WERI-Rb-1 (cell line): ENCODE results near the gene DAP.

Experiments
- DNase-seq: peaks from one replicate; pipeline ENCODE4 v3.0.0-alpha.2; 2020
- H3K27ac ChIP-seq: fragments of 250-450 bp; sonication (Bioruptor Pico); 2 replicates; pipeline ENCODE4 v1.5.1; 2020; ENCODE audit warnings: mild to moderate bottlenecking, moderate library complexity
- H3K27me3 ChIP-seq: fragments of 250-450 bp; sonication (Bioruptor Pico); 2 replicates; pipeline ENCODE4 v1.5.1; 2021; ENCODE audit warnings: mild to moderate bottlenecking, low read depth, moderate library complexity; ENCODE audit not compliant: insufficient read depth, severe bottlenecking
- H3K36me3 ChIP-seq: fragments of 250-450 bp; sonication (Bioruptor Pico); 2 replicates; pipeline ENCODE4 v1.5.1; 2020; ENCODE audit warnings: mild to moderate bottlenecking, moderate library complexity
- H3K4me3 ChIP-seq: 2 replicates; pipeline ENCODE4 v1.5.1; 2011; ENCODE audit warnings: low read depth, mild to moderate bottlenecking, control low read depth, low read length
- H3K9me3 ChIP-seq: fragments of 250-450 bp; sonication (Bioruptor Pico); 2 replicates; pipeline ENCODE4 v1.5.1; 2021; ENCODE audit warnings: mild to moderate bottlenecking, moderate library complexity; ENCODE audit not compliant: severe bottlenecking
- TF ChIP-seq, protein P1 (sequence below): IDR thresholded peaks from 2 replicates; pipeline ENCODE4 v1.5.1; 2011; ENCODE audit warnings: low read depth, mild to moderate bottlenecking, control low read depth, inconsistent platforms, low read length

The DAP gene

GRCh38 chr5:10700516-10700915, 60.5 kb downstream of the DAP start:
- no peak for DNase-seq
- no peaks in the 10 kb centered on the region for H3K9me3 ChIP-seq
- 0 out of 2 replicates have a peak, but pooled peaks cover 3% of the 10 kb centered on the region for H3K36me3 ChIP-seq
- TF ChIP-seq, protein P1, sequence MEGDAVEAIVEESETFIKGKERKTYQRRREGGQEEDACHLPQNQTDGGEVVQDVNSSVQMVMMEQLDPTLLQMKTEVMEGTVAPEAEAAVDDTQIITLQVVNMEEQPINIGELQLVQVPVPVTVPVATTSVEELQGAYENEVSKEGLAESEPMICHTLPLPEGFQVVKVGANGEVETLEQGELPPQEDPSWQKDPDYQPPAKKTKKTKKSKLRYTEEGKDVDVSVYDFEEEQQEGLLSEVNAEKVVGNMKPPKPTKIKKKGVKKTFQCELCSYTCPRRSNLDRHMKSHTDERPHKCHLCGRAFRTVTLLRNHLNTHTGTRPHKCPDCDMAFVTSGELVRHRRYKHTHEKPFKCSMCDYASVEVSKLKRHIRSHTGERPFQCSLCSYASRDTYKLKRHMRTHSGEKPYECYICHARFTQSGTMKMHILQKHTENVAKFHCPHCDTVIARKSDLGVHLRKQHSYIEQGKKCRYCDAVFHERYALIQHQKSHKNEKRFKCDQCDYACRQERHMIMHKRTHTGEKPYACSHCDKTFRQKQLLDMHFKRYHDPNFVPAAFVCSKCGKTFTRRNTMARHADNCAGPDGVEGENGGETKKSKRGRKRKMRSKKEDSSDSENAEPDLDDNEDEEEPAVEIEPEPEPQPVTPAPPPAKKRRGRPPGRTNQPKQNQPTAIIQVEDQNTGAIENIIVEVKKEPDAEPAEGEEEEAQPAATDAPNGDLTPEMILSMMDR = no peak
- H3K27ac ChIP-seq = no peak overlapping the region
- no peak overlapping the region for H3K4me3 ChIP-seq
- no peaks in the 10 kb centered on the region for H3K27me3 ChIP-seq

- Histone ChIP-seq H3K27ac (no peak overlapping the region), H3K36me3 (0 out of 2 replicates have a peak, but pooled peaks cover 3% of the 10 kb centered on the region), H3K9me3 (no peaks in the 10 kb centered on the region), H3K27me3 (no peaks in the 10 kb centered on the region), H3K4me3 (no peak overlapping the region)
- TF ChIP-seq, protein P1 = no peak
- DNase-seq = no peak
Measured at GRCh38 chr5:10699987-10700386, 61.0 kb downstream of the DAP start.

GRCh38 chr5:10699281-10699874, 61.7 kb downstream of the DAP start:
- DNase-seq = no peak
- H3K27me3 ChIP-seq = no peaks in the 10 kb centered on the region
- no peaks in the 10 kb centered on the region for H3K9me3 ChIP-seq
- TF ChIP-seq, protein P1 = no peak
- H3K4me3 ChIP-seq = no peak overlapping the region
- no peak overlapping the region for H3K27ac ChIP-seq
- H3K36me3 ChIP-seq = 0 out of 2 replicates have a peak, but pooled peaks cover 3% of the 10 kb centered on the region

DNA sequence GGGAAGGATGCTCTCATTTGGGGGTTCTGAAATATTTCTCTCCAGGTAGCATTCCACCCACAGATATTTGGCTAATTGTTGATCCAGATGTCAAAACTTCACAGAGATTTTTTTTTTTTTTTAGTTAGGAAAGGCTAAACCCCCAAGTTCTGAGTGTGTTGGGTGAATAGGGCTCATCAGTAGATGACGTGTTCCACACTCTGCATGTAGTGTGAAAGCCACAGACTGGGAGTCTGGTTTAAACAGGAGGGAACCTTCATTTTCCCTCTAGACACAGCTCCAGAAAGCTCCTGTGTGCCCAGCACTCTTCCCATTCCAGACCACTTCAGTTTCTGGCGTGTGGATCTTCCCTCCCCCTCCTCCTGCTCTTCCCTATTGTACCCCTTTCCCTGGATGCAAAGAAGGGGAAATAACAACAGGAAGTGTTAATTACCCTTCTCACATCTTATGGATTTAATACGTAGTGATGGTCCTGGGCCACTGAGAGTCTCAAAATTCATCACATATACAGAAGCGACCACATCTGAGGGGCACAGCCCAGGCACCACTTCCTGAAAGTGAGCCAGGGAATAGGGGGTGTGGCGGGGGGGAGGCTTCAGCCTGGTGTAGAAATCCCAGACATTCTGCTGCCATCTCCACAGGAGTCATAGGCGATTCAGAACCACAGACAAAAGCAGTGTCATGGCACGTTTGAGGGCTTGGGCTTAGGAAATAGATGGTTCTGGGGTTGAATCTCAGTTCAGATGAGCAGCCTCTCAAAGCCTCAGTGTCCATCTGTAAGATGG, 65.1 kb downstream of the DAP start:
- DNase-seq = no peak
- H3K4me3 ChIP-seq = no peak overlapping the region
- TF ChIP-seq, protein P1 = no peak
- H3K9me3 ChIP-seq = no peaks in the 10 kb centered on the region
- 0 out of 2 replicates have a peak, but pooled peaks cover 3% of the 10 kb centered on the region for H3K36me3 ChIP-seq
- H3K27me3 ChIP-seq = no peaks in the 10 kb centered on the region
- no peak overlapping the region for H3K27ac ChIP-seq

DNA sequence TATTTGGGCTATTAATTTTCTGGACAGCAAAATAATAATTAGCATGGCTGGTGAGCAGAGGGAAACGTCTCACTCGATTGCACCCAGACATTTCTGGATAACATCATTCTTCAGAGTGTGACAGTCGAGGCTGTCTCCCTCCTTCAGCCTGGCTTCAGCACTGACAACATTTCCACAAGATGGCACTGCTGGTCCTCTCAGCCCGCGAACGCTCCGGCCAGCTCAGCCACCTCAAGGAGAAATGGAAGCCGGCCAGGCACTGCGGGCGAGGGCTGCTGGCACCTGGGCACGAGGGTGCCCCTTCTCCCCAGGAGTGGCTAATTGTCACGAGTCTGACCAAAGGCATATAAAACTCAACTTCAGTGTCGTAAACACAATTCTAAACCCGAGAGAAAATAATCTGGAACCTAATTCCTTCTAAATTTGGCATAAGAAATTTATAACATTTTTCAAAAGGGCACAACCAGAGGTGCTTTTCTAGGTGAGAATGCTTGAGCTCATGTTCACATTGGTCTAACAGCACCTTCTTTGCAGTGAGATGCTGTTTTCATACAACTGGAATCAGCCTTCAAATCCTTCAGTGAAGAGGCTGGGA, 65.9 kb downstream of the DAP start:
- H3K27ac ChIP-seq = no peak overlapping the region
- no peaks in the 10 kb centered on the region for H3K27me3 ChIP-seq
- 0 out of 2 replicates have a peak, but pooled peaks cover 3% of the 10 kb centered on the region for H3K36me3 ChIP-seq
- TF ChIP-seq, protein P1 = peak; percentile 93
- H3K9me3 ChIP-seq = no peaks in the 10 kb centered on the region
- DNase-seq = peak; percentile 81
- no peak overlapping the region for H3K4me3 ChIP-seq
